Fibroblast of skin of left biceps (primary cell): ENCODE data around the gene TNRC18.

Experiments used
- DNase-seq, 2 experiments: peaks; one replicate each; pipeline ENCODE4 v3.0.0-alpha.2; 2013; ENCODE audit warnings: low read depth in 2 of 2

TNRC18 gene

DNA sequence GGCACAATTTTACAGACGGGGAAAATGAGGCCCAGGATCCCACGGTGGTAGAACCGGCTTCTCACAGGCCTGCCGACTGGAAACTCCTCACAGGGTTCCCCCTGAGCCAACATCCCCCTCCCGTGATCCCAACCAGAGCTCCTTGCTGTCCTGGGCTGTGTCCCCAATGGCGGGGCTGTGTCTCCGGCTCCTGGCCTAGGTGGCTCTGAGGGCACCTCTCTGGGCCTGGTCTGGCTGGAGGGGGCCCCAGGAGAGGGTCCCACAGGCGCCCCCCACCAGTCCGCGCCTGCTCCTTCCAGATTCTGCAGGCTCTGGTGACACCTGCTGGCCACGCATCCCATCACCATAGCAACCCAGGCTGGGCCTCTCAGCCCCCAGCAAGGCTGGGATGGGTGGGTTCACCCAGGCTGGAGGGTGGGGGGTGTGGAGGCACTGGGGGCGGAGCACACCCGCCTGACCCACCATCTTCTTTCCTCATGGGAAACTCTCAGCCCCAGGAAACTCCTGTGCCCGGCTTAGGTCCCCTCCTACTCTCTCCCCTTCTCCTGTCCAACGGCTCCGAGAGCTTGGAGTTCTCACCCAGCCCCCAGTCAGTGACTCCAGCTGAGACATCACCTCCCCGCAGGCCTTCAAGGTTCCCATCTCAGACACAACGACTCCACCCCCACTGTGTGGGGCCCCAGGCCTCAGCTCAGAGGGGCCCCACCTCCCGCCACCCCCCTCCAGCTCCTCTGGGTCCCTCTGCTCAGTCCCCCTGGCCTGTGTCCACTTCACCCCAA is 27.1 kb upstream of the TNRC18 start:
- DNase-seq, result no peak

DNA sequence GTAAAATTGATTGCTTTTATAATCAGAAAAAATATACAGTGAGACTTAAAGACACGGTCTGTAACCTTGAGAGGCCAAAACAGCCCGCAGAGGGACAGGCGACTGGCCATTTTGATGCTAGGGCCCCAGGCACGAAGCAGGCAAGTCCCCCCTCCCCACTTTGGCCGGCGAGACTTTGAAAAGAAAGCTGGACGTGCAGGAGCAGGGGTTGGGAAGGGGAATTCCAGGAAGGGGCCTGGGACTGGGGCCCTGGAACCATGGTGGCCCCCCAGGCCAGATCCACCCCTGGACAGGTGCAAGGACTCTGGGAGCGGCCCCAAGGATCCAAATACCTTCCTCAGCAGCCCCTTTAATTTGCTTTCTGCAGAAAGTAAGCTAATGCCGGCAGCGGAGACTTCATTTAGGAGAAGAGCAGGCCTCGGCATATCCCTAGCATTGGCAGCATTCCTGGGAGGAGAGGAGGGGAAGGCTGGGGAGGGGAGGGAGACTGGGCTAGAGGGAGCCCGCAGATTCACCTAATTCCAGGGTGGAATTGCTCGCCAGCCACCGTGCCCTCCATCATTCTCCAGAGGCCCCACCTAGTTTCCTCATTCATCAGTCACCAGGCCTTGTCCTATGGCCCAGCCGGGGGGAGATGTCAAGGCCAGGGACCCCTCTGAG is 24.9 kb upstream of the TNRC18 start:
- no peak for DNase-seq

DNA sequence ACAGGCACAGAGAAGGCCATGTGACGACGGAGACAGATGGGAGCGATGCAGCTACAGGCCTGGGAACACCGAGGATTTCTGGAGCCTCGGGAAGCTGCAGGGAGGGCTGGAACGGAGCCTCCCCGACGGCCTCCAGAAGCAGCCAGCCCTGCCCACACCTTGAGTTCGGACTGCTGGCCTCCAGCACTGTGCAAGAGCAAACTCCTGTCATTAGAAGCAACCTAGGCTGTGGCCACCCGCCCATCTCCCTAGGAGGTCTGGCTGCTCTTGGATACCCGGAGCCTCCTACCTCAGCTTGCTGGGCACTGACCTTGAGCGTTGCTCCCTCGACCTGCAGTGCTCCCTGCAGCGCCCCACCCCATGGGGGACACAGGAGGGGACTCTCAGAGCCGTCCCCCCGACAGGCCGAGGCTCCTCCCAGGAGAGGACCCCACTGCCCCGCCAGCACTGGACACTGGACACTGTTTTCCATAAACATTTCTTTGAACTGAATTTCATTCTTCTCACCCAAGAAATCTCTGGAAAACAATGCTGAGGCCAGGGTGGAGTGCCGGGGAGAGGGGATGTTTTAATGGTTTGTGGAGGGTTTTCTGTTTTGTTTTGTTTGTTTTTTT is 22.5 kb upstream of the TNRC18 start:
- DNase-seq, result no peak

DNA sequence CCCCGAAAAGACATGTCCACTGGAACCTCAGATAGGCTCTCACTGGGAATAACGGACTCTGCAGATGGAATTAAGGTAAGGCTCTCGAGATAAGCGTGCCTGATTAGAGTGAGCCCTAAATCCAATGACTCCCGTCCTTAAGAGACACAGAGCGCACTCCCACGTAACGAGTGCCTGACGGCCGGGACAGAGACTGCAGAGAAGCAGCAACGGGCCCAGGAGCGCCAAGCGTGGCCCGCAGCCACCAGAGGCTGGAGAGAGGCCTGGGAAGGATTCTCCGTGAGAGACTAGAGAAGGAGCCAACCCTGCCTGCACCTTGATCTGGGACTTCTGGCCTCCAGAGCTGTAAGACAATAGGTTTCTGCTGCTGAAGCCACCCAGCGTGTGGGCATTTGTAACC is 20.0 kb upstream of the TNRC18 start:
- no peak for DNase-seq

DNA sequence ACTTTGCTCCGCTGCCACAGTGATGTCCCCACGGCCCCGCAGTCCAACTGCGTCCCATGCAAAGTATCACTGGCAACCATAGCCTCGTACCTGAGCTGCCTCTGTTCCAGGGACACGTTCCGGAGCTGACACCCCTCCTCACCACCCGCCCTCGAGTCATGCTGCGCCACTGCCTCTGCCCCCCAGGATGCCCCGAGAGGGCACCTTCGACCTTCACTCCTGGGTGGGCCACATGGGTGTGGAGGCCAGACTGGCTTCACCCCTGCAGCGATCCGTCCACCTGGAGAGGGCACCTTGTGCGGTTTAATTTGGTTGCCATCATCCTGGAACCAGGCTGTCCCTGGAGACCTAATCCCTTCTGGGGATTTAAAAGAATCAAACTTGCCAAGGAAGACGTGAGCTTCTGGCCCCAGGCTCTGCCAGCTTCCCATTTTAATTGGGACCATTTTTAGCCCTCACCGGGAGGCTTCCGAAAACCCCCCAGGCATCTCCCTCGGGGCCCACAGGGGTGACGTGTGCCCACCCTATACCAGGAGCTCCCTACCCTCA is 19.2 kb upstream of the TNRC18 start:
- DNase-seq, result no peak

DNA sequence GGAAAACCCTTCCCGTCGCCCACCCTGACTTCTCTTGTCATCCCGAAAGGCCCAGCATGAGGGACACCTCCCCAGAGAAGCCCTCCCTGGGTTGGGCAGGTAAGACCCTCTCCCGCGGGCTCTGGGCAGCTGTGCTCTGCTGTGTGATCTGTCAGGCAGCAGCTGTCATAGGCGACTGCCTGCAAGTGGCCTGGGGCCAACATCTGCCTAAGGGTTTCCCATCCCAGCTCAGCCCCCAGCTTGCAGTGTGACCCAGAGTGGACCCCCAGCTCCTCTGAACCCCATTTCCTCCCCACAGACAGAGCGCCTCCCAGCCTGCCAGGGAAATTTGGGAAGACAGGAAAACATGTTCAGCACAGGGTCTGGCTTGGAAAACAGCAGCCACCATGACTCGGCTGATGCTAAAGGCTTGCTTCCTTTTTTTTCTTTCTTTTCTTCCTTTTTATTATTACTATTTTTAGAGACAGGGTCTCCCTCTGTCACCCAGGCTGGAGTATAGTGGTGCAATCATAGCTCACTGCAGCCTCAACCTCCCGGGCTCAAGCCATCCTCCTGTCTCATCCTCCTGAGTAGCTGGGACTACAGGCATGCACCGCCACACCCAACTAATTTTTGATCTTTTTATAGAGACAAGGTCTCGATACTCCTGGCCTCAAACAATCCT is 18.3 kb upstream of the TNRC18 start:
- no peak for DNase-seq

DNA sequence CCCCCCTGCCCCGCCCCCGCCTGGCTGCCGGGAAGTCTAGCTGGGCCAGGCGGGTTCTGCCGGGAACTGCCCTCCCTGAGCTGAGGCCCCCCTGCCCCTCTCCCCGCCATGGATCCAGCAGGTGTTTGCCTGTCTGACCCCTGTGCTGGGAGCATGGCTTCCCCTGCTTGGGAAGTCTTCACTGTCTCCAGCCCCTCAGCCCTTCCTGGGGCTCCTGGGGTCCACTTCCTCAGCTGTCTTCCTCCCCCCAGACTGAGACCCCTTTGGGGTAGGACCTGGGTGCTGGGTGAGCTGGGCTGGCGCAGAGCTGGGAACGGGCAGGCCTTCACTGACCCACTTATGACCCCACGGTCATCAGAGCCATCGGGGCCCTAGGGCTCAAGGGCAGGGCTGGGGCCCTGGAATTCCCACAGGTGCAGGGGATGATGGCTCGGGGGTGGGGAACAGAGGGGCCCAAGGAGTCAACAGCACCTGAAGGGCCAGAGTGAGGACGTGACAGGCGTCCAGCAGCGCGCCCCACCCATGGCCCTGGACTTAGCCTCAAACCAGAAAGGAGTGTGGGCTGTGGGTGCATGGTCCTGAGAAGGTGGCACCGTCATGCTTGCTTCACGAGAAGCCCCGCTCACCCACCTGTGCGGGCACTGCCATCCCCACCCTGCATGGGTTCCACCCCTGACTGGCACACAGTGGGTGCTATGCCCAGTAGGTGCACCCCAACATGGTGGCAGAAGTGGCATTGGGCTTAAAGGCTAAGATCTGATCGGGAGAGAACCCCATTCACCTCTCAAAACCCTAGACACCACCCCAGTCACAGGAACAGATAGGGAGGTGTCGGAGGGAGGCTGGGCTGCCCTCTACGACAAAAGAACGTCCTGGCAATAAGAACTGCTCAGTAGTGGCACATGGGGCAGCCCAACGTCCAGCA is 16.2 kb upstream of the TNRC18 start:
- DNase-seq, result no peak

DNA sequence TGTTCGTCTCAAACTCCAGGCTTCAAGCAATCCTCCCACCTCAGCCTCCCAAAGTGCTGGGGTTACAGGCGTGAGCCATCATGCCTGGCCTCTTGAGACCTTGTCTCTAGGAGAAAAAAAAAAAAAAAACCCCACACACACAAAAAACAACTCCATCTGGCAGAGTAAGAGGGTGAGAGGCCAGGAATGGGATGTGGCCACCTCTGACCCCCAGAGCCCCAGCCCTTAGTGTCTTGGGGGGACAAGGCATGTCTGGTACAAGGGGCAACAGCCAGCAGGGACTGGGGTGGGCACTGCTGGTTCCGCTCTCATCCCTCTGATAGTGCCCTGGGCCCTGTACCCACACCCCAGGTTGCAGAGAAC is 15.6 kb upstream of the TNRC18 start:
- DNase-seq, result no peak

DNA sequence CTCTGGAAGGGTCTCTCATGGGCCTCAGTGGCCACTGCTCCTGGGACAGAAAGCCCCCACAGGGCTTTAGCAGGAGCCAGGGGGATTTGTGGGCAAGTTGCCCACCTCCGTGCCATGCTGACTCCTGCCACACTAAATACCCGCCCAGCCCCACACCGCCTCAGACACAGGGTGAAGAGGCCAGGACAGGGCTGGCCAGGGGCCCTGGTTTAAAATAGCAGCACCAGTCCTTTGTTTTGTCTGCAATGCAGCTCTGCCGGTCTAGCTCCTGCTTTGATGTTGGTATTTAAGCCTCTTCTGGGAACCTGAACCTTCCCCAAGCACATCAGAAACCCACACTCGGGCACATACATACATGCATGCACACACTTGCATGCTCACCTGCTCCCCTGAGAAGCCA is 14.4 kb upstream of the TNRC18 start:
- no peak for DNase-seq

DNA sequence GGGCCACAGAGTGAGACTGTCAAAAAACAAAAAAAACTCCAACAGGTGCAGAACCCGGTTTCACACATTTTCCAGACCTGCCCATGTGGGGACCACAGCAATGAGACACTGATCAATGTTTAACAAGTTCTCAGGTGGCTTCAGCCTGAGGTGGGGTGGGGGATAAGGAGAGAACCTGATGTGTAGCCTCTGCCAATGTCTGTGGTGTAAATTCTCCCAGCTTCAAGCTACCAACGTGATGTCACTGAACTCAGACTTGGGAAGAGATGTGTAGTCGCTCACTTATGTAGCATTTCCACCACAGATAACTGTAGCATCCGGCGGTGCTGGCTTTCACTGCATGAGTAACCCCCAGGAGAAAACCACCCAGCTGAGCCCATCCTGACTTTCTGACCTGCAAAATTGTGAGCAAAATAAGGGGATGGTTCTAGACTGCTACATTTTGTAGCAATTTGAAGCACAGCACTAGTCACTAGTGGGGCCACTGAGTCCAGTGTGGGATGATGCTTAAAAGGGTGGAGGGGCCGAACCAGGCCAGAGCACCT is 13.8 kb upstream of the TNRC18 start:
- no peak for DNase-seq

DNA sequence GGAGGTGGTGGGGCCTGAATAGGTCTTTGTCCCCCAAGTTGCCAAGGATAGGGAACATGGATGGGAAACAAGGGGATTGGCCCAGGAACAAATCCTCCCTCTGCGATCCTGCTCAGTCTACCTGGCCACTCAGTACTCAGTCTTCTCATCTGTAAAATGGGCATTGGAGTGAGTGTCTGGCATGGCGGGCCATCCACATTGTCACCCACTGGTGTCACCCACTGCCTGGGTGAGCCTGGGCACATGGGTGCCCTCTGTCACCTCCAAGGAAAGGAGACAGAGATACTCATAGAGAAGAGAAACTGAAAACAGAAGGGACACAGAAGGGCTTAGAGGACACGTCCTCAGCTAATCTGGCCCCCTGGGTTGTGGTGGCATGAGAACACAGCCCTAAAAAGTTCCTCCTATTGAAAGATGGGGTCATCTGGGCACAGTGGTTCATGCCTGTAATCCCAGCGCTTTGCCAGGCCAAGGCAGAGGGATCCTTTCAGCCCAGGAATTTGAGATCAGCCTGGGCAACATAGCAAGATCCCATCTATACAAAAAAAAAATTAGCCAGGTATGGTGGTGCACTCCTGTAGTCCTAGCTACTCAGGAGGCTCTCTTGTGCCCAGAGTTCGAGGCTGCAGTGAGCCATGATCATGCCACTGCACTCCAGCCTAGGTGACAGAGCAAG is 12.5 kb upstream of the TNRC18 start:
- DNase-seq, result no peak

DNA sequence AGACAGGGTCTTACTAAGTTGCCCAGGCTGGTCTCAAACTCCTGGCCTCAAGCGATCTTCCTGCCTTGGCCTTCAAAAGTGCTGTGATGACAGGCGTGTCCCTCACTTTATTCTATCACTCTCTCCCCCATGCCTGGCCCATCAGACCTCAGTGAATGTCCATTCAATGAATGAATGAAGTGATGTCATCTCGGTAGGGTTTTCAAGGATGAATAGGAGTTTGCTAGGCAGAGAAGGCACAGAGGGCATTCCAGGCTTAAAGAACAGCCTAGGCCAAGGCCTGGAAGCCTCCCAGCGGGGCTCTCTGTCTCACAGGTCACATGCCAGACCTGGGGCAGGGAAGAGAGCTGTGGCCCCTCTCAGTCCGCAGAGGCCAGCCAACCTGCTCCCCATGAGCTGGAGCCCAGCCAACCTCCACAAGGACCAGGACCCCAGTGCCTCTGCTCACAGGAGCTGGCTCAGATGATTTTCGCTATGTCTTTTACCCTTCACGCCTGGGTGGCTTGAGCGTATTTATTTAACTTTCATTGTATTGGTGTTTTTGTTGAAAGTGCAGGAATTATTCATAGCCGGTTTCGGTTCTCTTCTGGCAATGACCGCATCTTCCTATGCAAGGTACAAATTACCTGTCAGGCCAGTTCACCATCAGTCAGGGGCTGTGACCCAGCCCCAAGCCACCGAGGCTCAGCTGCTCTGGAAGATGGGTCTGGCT is 11.8 kb upstream of the TNRC18 start:
- no peak for DNase-seq

DNA sequence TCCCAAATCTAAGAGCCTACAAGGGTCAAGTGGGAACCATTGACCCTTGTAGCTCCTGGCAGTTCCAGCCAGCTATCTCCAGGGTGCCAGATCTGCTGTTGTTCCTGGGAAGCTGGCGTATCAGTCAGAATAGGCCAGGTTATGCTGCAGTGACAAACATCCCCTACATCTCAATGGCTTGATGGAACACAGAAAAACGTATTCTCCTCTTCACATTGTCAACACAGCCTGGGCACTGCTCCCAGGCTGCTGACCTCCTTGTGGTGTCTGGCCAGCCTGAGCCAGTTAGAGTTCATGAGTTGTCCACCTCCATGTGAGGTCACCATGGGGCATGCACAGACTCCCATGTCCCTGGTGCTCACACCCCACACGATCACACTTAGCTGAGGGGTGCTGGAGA is 9.5 kb upstream of the TNRC18 start:
- no peak for DNase-seq

DNA sequence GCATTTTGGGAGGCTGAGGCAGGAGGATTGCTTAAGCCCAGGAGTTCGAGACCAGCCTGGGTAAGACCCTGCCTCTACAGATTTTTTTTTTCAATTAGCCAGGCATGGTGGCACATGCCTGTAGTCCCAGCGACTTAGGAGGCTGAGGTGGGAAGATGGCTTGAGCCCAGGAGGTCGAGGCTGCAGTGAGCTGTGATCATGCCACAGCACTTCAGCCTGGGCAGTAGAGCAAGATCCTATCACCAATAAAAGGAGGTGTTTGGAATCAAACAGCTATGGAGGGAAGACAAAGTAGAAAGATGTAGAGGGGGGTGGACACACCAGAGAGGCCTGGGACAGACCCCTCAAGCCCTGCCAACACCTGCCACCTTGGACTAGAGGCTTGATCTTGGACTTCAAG is 9.1 kb upstream of the TNRC18 start:
- no peak for DNase-seq

DNA sequence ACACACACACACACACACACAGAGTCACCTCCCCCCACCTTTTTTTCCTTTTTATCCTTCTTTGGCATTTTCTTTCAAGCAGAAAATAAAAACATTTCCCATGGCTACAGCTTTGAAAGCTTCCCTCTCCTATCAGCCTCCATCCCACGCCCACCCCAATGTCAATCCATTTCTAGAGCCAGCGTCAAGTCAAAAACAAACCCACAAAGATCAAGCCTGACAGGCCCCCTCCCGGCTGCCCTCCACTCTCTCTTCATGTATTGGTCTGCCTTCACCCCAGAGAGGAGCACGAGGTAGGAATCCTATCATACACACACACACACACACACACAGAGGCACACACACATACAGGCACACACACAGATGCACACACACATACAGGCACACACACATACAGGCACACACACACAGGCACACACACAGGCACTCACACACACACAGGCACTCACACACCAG is 8.0 kb upstream of the TNRC18 start:
- no peak for DNase-seq

DNA sequence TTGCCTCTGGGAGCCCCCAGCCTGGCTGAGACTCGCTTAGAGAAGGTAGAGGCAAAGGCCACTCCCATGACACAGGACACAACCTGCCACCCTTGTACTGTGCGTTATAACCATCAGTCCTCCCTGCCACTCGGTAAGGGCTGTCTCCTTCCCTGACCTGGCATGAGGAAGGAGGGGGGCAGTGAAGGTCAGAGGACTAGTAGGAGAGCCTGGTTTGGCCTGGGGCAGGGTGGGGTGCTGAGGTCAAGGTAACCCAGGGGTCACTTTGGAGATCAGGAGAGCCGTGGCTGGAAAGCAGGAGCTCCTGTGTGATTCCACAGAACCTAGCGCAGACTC is 6.9 kb upstream of the TNRC18 start:
- DNase-seq, result no peak

DNA sequence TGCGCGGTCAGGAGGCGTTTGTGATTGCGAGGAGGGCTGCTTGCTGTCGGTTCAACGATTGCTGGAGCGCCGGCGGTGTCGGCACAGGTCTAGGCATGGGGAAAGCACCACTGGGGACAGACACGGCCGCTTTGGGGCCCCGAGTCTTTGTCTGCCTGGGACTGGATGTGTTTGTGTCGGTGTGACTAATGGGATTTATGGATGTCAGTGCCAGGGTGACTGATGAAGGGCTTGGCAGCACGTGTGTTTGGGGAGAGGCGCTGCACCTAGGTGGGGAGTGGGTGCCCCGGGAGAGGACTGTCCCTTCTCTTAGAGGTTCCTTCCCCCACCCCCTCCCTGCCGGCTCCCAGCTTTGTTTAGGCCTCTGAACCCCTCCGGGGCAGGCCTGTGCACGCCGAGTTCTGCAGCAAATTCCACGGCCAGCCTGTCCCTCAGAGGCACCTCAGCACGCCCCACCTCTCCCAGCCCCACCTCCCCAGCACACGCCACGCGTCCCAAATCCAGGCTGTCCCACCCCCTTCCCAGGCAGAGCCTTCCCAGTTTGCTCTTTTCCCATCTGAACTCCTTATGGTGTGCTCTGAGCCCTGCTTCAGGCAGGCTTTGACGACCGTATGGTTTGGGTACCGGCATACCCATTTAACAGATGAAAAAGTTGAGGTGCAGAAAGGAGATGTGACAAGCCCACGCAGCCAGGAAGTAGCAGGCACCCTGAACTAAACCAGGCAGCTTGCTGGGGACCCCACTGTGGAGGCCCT is 6.4 kb upstream of the TNRC18 start:
- no peak for DNase-seq

DNA sequence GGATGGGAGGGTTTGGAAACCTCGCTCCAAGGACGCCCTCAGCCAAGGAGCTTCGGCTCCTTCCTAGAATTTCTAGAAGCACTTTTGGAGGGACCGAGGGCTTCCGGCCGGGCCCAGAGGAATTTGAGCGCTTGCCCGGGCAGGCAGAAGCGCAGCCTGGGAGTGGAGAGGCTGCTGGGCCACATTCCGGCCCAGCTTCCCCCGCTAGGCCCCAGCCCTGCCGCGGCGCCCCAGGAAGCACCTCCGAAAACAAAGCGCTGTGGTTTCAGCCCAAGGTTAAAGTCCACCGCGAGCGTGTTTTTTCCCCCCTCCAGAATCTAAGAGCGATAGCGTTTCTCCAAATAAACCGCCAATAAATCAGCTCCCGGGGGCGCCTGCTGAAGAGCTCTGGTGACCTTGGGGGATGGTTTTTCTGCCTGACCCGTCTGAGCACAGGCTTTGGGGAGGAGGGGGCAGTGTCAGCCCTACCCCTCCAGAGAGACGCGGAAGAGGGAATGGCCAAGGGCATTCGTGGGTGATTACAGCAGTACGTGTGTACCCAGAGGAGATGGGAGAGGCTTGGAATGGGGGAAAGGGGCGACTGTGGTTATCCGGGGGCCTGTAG is 5.7 kb upstream of the TNRC18 start:
- no peak for DNase-seq
